HG03139 (cell line): ENCODE data around the gene CCM2L.

Experiments used
- ATAC-seq: cut with Tn5 transposase; IDR thresholded peaks from one replicate; pipeline ENCODE4 v1.9.1; 2021; ENCODE audit not compliant: unreplicated experiment

Gene CCM2L

GRCh38 chr20:32056708-32057483 is 46.7 kb downstream of the CCM2L start:
- ATAC-seq = no peak

DNA sequence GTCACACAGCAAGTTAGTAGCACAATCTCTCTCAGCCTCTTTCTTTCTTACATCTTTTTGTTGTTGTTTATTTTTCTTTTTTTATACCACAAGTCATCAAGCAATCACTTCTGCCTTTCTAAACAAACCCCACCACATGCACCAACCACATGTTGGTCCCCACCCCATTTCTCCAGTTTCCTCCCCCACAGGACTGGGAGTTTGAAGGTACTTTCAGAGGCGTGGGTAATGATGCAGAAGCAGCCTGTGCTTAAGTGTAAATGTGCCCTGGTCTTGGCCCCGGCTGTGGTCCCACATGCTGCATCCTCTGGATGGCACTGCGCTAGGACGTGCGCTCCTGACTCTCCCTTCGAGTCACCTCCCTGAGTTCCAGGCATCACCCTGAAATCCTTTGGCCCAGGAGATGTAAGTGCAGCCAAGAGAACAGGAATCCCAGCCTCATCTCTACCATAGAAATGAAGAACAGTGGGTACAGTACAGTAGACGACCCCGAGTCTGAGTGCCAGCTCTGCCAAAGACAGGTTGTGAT is 47.5 kb downstream of the CCM2L start:
- ATAC-seq = no peak

- no peak for ATAC-seq
Measured at GRCh38 chr20:32059189-32059588, 49.0 kb downstream of the CCM2L start.

- no peak for ATAC-seq
Measured at GRCh38 chr20:32062776-32063170, 52.5 kb downstream of the CCM2L start.

DNA sequence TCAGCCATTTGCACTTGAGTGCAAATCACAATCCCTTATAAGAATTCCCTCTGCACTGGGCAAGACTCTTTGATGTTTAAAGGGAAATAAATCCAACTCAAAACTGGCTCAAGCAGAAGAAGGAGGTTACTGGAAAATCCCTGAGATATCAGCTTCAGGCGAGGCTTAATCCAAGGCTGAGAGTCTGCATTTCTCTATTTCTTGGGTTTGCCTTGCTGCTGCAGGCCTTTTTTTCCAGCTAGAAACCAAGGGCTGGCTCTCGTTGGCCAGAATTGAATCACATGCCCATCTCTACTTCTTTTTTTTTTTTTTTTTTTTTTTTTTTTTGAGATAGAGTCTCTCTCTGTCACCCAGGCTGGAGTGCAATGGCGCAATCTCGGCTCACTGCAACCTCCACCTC is 53.5 kb downstream of the CCM2L start:
- ATAC-seq = no peak

- ATAC-seq = no peak
Measured at GRCh38 chr20:32064667-32065066, 54.4 kb downstream of the CCM2L start.

DNA sequence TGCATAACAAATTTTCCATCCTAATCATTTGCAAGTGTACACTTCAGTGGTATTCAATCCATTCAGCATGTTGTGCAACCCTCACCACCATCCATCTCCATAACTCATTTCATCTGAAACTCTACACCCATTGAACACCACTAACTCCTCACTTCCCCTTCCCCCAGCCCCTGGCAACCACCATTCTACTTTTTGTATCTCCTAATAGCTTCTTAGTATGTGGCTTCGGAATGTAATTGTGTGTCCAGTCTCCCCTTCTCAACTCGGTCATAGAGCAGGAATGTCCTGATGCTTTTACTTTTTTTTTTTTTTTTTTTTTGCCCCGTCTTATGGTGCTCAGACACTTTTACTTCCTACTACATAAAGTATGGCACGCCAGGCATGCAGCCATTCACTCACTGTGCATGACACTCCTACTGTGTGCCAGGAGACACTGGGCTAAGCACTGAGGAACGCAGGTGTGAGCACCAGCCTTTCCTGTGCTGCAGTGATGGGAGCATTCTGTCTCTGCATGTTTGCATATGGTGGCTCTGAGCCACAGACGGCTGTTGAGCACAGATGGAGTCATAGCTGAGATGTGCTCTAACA is 57.1 kb downstream of the CCM2L start:
- no peak for ATAC-seq

GRCh38 chr20:32068174-32068573 is 57.9 kb downstream of the CCM2L start:
- no peak for ATAC-seq

DNA sequence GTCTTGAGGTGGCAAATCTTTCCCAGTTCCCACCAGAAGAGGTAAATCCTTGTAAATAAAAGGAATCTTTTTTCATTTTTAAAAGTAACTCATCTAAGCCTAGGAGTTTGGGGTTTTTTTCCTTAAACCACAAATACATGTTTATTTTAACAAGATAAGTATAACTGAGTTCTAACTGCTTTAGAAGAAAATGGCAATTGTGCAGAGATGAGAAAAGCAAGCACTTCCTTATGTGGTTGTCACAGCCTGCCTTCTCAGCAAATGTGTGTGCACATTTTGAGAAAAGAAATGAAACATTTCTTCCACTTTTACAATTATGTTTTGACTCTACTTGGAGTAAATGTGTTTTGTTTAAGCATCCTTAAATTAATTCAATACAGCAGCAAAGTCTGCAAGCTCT is 59.5 kb downstream of the CCM2L start:
- no peak for ATAC-seq

GRCh38 chr20:32070282-32070681 is 60.0 kb downstream of the CCM2L start:
- ATAC-seq = no peak

DNA sequence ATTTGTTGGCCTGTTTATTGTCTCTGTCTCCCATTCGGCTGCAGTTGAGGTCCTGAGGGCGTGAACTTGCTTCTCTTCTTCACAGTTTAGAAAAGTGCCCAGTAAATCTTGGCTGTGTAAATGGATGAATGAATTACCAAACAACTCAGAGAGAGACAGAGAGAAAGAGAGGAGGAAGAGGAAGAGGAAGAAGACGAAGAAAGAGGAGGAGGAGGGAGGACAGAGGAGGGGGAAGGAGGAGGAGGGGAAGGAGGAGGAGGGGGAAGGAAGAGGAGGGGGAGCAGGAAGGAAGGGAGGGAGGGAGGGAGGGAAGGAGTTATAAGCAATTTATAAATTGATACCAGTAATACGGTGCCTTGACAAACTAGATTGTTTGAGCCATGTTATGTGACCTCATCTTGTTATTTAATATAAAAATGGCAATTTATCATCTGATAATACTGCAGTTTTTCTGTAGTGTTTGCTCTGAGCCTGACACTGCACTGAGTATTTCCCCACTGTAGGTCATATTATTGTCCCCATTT is 60.5 kb downstream of the CCM2L start:
- ATAC-seq = no peak

- ATAC-seq = no peak
Measured at GRCh38 chr20:32071395-32072167, 61.3 kb downstream of the CCM2L start.

GRCh38 chr20:32072168-32072750 is 62.0 kb downstream of the CCM2L start:
- no peak for ATAC-seq

GRCh38 chr20:32075534-32075933 is 65.3 kb downstream of the CCM2L start:
- no peak for ATAC-seq

DNA sequence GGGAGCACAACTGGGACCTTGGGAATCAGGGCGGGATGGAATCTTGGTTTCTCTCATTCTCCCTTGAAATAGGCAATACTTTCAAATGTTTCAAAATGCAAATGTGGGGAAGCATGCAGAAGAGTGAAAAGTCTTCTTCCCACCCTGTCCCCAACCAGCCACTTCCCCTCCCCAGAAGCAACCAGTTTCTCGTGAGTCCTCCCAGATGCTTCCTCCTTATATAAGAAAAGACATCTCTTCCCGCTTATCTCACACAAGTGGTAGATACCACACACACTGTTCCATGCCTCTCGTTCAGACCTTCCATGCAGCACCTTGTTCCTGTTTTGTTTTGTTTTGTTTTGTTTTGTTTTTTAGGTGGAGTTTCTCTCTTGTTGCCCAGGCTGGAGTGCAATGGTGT is 67.0 kb downstream of the CCM2L start:
- no peak for ATAC-seq

DNA sequence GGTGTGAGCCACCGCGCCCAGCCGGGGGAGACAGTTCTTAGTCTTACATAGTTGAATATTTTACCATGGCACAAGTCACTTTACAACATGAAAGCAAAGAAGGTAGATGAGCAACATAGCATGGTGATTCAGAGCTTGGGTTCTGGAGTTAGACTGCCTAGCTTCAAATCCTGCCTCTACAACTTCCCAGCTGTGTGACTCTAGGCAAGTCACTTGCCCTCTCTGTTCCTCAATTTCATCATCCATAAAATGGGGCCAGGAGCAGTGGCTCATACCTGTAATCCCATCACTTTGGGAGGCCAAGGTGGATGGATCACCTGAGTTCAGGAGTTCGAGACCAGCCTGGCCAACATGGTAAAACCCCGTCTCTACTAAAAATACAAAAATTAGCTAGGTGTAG is 68.1 kb downstream of the CCM2L start:
- no peak for ATAC-seq

DNA sequence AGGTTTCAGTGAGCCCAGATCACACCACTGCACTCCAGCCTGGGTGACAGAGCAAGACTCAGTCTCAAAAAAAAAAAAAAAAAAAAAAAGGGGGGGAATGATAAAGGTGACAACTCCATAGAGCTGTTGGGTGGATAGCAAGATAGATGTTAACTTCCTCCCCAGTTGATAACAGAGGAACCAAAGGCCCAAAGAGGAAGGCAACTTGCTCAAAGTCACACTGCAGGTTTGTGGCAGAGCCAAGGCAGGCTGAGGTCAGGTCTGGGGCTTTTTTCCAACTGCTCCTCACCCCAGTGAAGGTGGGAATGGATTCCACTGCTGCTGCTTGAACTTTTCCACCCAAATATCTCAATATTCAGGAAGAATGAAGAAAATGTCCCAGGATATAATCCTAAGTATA is 68.6 kb downstream of the CCM2L start:
- ATAC-seq = no peak

- ATAC-seq = no peak
Measured at GRCh38 chr20:32079655-32080109, 69.4 kb downstream of the CCM2L start.

DNA sequence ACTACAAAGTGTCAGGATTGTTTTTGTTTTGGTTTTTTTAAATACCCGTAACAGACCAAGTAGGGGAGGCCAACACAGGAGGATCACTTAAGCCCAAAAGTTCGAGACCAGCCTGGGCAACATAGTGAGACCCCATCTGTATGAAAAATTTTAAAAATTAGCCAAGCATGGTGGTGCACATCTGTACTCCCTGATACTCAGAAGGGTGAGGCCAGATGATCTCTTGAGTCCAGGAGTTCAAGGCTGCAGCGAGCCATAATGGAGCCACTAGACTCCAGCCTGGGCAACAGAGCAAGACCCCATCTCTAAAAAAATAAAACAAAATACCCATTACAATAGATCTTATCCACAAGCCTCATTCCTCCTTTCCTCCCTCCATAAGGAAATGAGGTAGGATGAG is 70.5 kb downstream of the CCM2L start:
- ATAC-seq = no peak
